Loucy (cell line): ENCODE data around the gene CDK11A.
"Not testable (repeated sequence)": the region's sequence is repeated elsewhere in the genome, so short reads cannot be mapped to it uniquely, and the experiment has no call there.

Source experiments
- H2AFZ ChIP-seq: fragments of 200-600 bp; sonication (generic); 2 replicates; pipeline ENCODE4 v1.6.0; 2016; ENCODE audit warnings: antibody characterized with exemption, mild to moderate bottlenecking, low read length, moderate library complexity
- H3F3A ChIP-seq: fragments of 200-600 bp; 2 replicates; pipeline ENCODE4 v1.6.0; 2016; ENCODE audit warnings: antibody characterized with exemption, low read depth, mild to moderate bottlenecking
- H3K27me3 ChIP-seq: fragments of 200-600 bp; sonication (generic); 2 replicates; pipeline ENCODE4 v1.6.1; 2014; ENCODE audit warnings: low read length, mild to moderate bottlenecking; ENCODE audit not compliant: insufficient read depth, poor library complexity, severe bottlenecking
- H3K36me3 ChIP-seq: fragments of 200-600 bp; sonication (generic); 2 replicates; pipeline ENCODE4 v1.6.1; 2016; ENCODE audit warnings: low read length; ENCODE audit not compliant: insufficient read depth
- H3K4me1 ChIP-seq: fragments of 200-600 bp; sonication (generic); 2 replicates; pipeline ENCODE4 v1.5.1; 2014; ENCODE audit warnings: low read length, mild to moderate bottlenecking; ENCODE audit not compliant: insufficient read depth, poor library complexity, severe bottlenecking
- H3K4me2 ChIP-seq: fragments of 200-600 bp; sonication (generic); 2 replicates; pipeline ENCODE4 v1.6.0; 2014; ENCODE audit warnings: antibody characterized with exemption, low read length, low read depth, mild to moderate bottlenecking; ENCODE audit not compliant: poor library complexity, severe bottlenecking
- H3K4me3 ChIP-seq: fragments of 200-600 bp; sonication (generic); 2 replicates; pipeline ENCODE4 v1.5.1; 2014; ENCODE audit warnings: low read length, mild to moderate bottlenecking, mixed read lengths; ENCODE audit not compliant: poor library complexity, severe bottlenecking
- H3K79me2 ChIP-seq: fragments of 200-600 bp; sonication (generic); 2 replicates; pipeline ENCODE4 v1.6.1; 2014; ENCODE audit warnings: low read length; ENCODE audit not compliant: insufficient read depth
- H3K9ac ChIP-seq: fragments of 200-600 bp; sonication (generic); 2 replicates; pipeline ENCODE4 v1.6.0; 2014; ENCODE audit warnings: mild to moderate bottlenecking, low read depth, low read length, moderate library complexity; ENCODE audit not compliant: poor library complexity, severe bottlenecking
- H3K9me2 ChIP-seq: fragments of 200-600 bp; sonication (generic); replicated peaks from 2 replicates; pipeline ENCODE4 v1.6.1; 2016; ENCODE audit warnings: low read depth, low read length, mixed read lengths
- H3K9me3 ChIP-seq: fragments of 200-600 bp; sonication (generic); 2 replicates; pipeline ENCODE4 v1.6.1; 2014; ENCODE audit warnings: mild to moderate bottlenecking, antibody characterized with exemption, low read length, low read depth; ENCODE audit not compliant: insufficient read depth
- H4K20me1 ChIP-seq: fragments of 200-600 bp; sonication (generic); 2 replicates; pipeline ENCODE4 v1.6.0; 2014; ENCODE audit warnings: antibody characterized with exemption, low read length, mild to moderate bottlenecking; ENCODE audit not compliant: insufficient read depth, poor library complexity, severe bottlenecking
- CTCF ChIP-seq: fragments of 200-600 bp; sonication (generic); conservative IDR thresholded peaks from 2 replicates; pipeline ENCODE4 v1.5.1; 2014; ENCODE audit warnings: mild to moderate bottlenecking, antibody characterized with exemption, low read length
- EZH2phosphoT487 ChIP-seq: fragments of 200-600 bp; IDR thresholded peaks from 2 replicates; pipeline ENCODE4 v1.6.1; 2018; ENCODE audit warnings: antibody characterized with exemption, mild to moderate bottlenecking, moderate library complexity, borderline replicate concordance

CDK11A gene

GRCh38 chr1:1677718-1678580 lies 46.2 kb downstream of the CDK11A start:
- Histone ChIP-seq H3K36me3 (no peaks in the 10 kb centered on the region), H3K4me3 (peak overlapping the region; percentile 17), H3K27me3 (no peaks in the 10 kb centered on the region), H3K79me2 (peaks cover 23% of the 10 kb centered on the region; the same call in 1 of the 2 replicates), H3K9me2 (no peaks in the 10 kb centered on the region), H3K9me3 (no peaks in the 10 kb centered on the region), H2AFZ (no peak overlapping the region), H3K4me2 (peak overlapping the region; percentile 65), H4K20me1 (no peaks in the 10 kb centered on the region), H3F3A (no peaks in the 10 kb centered on the region), H3K9ac (peak overlapping the region; percentile 52), H3K4me1 (peaks cover 13% of the 10 kb centered on the region)
- TF ChIP-seq CTCF, result no peak
- TF ChIP-seq EZH2phosphoT487, result no peak

GRCh38 chr1:1676087-1676486 lies 48.1 kb downstream of the CDK11A start:
- H3K9ac ChIP-seq, H3K4me3 ChIP-seq, H3K9me2 ChIP-seq, H3F3A ChIP-seq, H3K9me3 ChIP-seq, H3K27me3 ChIP-seq, H4K20me1 ChIP-seq, H2AFZ ChIP-seq, H3K4me2 ChIP-seq: not testable (repeated sequence)
- Histone ChIP-seq H3K36me3 (peaks cover 14% of the 10 kb centered on the region; the same call in 1 of the 2 replicates), H3K79me2 (peaks cover 16% of the 10 kb centered on the region; the same call in 1 of the 2 replicates), H3K4me1 (peaks cover 13% of the 10 kb centered on the region)

GRCh38 chr1:1675218-1675617 lies 48.9 kb downstream of the CDK11A start:
- H3K79me2 ChIP-seq, H3K4me2 ChIP-seq, H3K9me2 ChIP-seq, H3K9ac ChIP-seq, H2AFZ ChIP-seq, H3K9me3 ChIP-seq, H3K4me3 ChIP-seq, H4K20me1 ChIP-seq, H3F3A ChIP-seq, H3K27me3 ChIP-seq: not testable (repeated sequence)
- Histone ChIP-seq H3K4me1 (peaks cover 13% of the 10 kb centered on the region), H3K36me3 (peaks cover 16% of the 10 kb centered on the region; the same call in 1 of the 2 replicates)

- H3K9me3 ChIP-seq, H3F3A ChIP-seq, H3K4me2 ChIP-seq, H3K79me2 ChIP-seq, H3K9me2 ChIP-seq, H2AFZ ChIP-seq, H3K27me3 ChIP-seq, H3K4me3 ChIP-seq, H3K9ac ChIP-seq, H4K20me1 ChIP-seq: not testable (repeated sequence)
- Histone ChIP-seq H3K4me1 (peaks cover 13% of the 10 kb centered on the region), H3K36me3 (peaks cover 16% of the 10 kb centered on the region; the same call in 1 of the 2 replicates)
Observed at GRCh38 chr1:1674806-1675205, 49.4 kb downstream of the CDK11A start.
